ENCODE results near the gene PSD. TPM values are rescaled to one million over a fixed set of nuclear protein-coding genes. Genes with fewer than 3 reads are reported as not detected.

PSD gene
- total RNA-seq, 2 experiments from 2014 or later = 9.1 to 11.2 TPM

DNA sequence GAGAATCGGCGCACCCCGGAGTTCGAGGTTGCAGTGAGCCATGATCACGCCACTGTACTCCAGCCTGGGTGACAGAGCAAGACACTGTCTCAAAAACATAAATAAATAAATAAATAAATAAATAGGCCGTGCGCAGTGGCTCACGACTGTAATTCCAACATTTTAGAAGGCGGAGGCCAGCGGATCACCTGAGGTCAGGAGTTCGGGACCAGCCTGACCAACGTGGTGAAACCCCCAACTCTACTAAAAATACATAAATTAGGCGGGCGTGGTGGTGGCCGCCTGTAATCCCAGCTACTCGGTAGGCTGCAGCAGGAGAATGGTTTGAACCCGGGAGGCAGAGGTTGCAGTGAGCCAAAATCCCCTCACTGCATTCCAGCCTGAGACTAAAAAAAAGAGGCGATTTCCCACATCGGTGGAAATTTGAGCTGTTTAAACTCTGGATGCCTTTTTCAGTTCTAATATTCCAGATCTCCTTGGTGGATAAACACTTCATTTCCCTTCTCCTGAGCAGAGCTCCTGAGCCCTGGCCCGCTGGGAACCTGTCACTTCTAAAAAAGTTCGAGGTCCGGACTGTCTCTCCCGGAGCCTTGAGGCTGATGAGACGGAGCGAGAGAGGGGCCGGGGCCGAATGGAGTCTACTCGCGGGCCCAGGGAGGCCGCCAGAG lies 25.0 kb downstream of the PSD start:
- no peak for DNase-seq
- H3K27ac Mint-ChIP-seq = peak overlapping the region; percentile 99
- no peaks in the 10 kb centered on the region for H3K9me3 Mint-ChIP-seq (ENCODE audit: low read depth)
- no peak for ATAC-seq
- CTCF ChIA-PET = interaction anchor here (0.5 to 7.6 kb wide), 28 partner anchors 10 to 242 kb away, joined by 3 to 67 read pairs (median 4); partner anchors contain the start of genes C10orf95, CUEDC2, FBXL15 and NOLC1
- intact Hi-C loops (cut with DNase I, micrococcal nuclease) = loop anchor here (1.0 to 10.0 kb wide), 21 partner anchors 15 to 321 kb away; partner anchors contain the start of genes ACTR1A (in 2 of the 2), NOLC1 (in 2 of the 2), ARL3 (in 1 of the 2) and CUEDC2 (in 1 of the 2)
- H3K27me3 Mint-ChIP-seq = no peaks in the 10 kb centered on the region
- H3K4me1 Mint-ChIP-seq = peaks cover 38% of the 10 kb centered on the region
- H3K36me3 Mint-ChIP-seq (ENCODE audit: low read depth) = peaks cover 36% of the 10 kb centered on the region
- POLR2A ChIA-PET = interaction anchor here (0.8 to 2.7 kb wide), 7 partner anchors 8 to 86 kb away, joined by 3 to 11 read pairs (median 5); partner anchors contain the start of gene CUEDC2
- H3K4me3 Mint-ChIP-seq = peak overlapping the region; percentile 95

DNA sequence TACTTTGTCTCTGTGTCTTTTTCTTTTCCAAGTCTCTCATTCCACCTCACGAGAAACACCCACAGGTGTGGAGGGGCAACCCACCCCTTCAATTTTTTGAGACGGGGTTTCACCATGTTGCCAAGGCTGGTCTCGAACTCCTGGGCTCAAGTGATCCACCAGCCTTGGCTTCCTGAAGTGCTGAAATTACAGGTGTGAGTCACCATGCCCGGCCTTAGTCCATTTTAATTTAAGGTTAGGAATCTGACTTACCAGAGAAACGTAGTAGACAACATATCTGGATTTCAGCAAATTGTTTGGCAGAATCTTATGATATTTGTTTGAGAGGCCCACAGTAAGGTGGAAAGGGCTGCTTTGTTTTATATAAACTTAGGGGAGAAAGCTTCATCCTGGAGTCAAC lies 26.3 kb downstream of the PSD start:
- POLR2A ChIA-PET = no interaction called here
- CTCF ChIA-PET = interaction anchor here (0.5 to 7.6 kb wide), 9 partner anchors 9 to 161 kb away, joined by 3 to 67 read pairs (median 10); partner anchors contain the start of genes CUEDC2 and FBXL15
- peaks cover 25% of the 10 kb centered on the region for H3K4me1 Mint-ChIP-seq
- peak overlapping the region; percentile 95 for H3K4me3 Mint-ChIP-seq
- H3K36me3 Mint-ChIP-seq (ENCODE audit: low read depth) = peaks cover 23% of the 10 kb centered on the region
- no peaks in the 10 kb centered on the region for H3K9me3 Mint-ChIP-seq (ENCODE audit: low read depth)
- no peak for ATAC-seq
- no peaks in the 10 kb centered on the region for H3K27me3 Mint-ChIP-seq
- H3K27ac Mint-ChIP-seq = peak overlapping the region; percentile 22
- no peak for DNase-seq
- intact Hi-C loops (cut with DNase I, micrococcal nuclease) = loop anchor here in 1 of 2 experiments (10.0 kb wide), 1 partner anchor 252 kb away; the partner anchor contains the start of gene TRIM8

DNA sequence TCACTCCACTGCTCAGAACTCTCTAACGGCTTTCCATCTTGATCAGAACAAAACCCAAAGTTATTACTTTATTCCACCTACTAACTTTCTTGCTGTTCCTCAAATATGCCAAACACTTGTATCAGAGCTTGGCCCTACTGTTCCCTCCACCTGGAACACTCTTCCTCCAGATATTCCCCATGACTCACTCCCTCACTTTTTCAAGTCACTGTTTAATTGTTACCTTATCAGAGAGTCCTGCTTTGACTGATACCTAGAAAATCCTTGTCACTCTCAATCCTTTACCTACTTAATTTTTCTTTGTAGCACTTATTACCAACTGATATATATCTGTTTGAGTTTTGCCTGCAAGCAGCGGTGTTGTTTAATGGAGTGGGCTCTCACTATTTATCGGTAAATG lies 28.7 kb downstream of the PSD start:
- DNase-seq (no peak), ATAC-seq (no peak)
- H3K4me1 Mint-ChIP-seq = peaks cover 13% of the 10 kb centered on the region
- CTCF ChIA-PET = interaction anchor here (0.6 to 2.1 kb wide), 6 partner anchors 9 to 222 kb away, joined by 3 to 10 read pairs (median 3); no protein-coding TSS in a partner anchor
- no peaks in the 10 kb centered on the region for H3K27me3 Mint-ChIP-seq
- H3K9me3 Mint-ChIP-seq (ENCODE audit: low read depth) = no peaks in the 10 kb centered on the region
- POLR2A ChIA-PET = no interaction called here
- intact Hi-C loops (cut with DNase I, micrococcal nuclease) = loop anchor here in 1 of 2 experiments (10.0 kb wide), 1 partner anchor 255 kb away; the partner anchor contains the start of gene TRIM8
- no peak overlapping the region for H3K4me3 Mint-ChIP-seq
- peak overlapping the region; percentile 5 for H3K27ac Mint-ChIP-seq
- H3K36me3 Mint-ChIP-seq (ENCODE audit: low read depth) = peaks cover 6% of the 10 kb centered on the region

DNA sequence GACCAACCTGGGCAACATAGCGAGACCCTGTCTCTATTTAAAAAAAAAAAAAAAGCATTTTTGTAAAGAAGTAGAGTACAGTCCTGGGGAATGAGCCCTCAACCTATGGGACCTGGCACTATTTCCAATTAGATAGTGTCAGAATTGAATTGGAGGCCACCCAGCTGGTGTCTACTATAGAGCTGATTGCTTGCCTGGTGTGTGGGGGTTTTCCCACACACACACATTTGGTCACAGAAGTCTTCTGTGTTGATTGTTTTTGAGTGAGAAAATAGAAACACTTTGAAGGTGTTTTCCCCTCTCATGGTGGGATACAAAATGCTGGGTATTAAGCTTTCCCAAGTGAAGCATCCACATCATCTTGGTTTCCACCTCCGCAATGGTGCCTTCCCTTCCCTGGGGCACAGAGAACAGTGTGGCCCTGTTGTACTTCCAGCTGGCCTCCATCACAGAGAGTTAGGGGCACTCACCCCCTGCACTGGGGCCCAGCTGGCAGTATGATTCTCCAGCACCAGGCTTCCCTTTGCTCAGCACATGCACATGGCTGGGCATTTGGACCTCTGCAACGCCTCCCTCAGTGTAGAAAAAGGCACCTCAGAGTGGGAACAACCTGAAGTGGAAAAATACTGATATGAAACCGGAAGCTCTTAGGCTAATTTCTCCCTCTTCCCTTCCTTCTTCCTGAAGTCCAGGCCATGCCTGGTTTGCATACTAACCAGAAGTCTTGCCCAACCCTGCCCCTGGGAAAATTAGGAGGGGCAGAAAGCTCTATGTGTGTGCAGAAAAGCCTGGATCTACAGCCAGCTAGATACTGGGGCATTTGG lies 33.8 kb downstream of the PSD start:
- DNase-seq (no peak), ATAC-seq (no peak)
- Mint-ChIP-seq H3K9me3 (ENCODE audit: low read depth) (no peaks in the 10 kb centered on the region), H3K27me3 (no peaks in the 10 kb centered on the region), H3K27ac (no peak overlapping the region), H3K36me3 (ENCODE audit: low read depth) (peaks cover 22% of the 10 kb centered on the region), H3K4me1 (peaks cover 2% of the 10 kb centered on the region), H3K4me3 (no peak overlapping the region)
- ChIA-PET CTCF (interaction anchor here (0.7 to 5.6 kb wide), 27 partner anchors 9 to 1968 kb away, joined by 3 to 30 read pairs (median 4); partner anchors contain the start of genes CUEDC2, FBXL15 and NFKB2), POLR2A (interaction anchor here (0.6 to 1.6 kb wide), 3 partner anchors 9 to 601 kb away, joined by 3 to 4 read pairs (median 4); no protein-coding TSS in a partner anchor)
- intact Hi-C loops (cut with DNase I, micrococcal nuclease) = no loop called here

DNA sequence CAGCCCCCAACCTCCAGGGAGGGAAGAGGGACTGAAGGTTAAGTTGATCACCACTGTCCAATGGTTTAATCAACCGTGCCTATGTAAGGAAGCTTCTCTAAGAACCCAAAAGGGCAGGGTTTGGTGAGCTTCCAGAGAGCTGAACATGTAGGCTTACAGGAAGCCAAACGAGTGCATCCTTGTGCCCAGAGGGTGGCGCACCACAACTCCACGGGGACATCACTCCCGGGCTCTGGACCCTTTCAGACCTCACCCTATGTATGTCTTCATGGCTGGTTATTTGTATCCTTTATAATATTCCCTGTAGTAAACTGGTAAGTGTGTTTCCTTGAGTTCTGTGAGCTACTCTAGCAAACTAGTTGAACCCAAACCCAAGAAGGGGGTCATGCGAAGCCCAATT lies 34.5 kb downstream of the PSD start:
- peak; percentile 64 for ATAC-seq
- ChIA-PET CTCF (interaction anchor here (0.7 to 5.6 kb wide), 19 partner anchors 10 to 1967 kb away, joined by 3 to 30 read pairs (median 5); partner anchors contain the start of genes FBXL15 and NFKB2), POLR2A (no interaction called here)
- intact Hi-C loops (cut with DNase I, micrococcal nuclease) = no loop called here
- no peak overlapping the region for H3K27ac Mint-ChIP-seq
- no peaks in the 10 kb centered on the region for H3K27me3 Mint-ChIP-seq
- H3K4me1 Mint-ChIP-seq = peaks cover 2% of the 10 kb centered on the region
- no peaks in the 10 kb centered on the region for H3K9me3 Mint-ChIP-seq (ENCODE audit: low read depth)
- DNase-seq = peak; percentile 51
- H3K36me3 Mint-ChIP-seq (ENCODE audit: low read depth) = peaks cover 25% of the 10 kb centered on the region
- H3K4me3 Mint-ChIP-seq = no peak overlapping the region

DNA sequence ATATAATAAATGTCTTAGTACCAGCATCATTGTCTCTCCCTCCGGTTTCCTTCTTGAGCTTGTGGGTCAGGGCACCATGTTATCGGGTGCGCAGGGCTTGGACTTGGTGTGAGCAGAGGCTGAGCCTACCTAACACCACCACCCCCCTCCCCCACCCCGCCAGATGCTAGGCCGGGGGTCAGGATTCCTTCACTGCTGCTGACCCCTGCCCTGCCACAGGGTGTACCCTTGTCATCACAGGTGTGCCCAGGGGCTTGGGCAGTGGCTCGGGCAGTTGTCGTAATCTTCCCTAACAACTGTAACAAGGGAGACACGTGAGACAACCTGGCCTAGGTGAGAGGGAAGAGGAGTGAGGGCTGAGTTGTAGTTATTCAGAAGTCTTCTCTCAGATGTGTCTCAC lies 35.7 kb downstream of the PSD start:
- Mint-ChIP-seq H3K27ac (no peak overlapping the region), H3K4me1 (peaks cover 2% of the 10 kb centered on the region), H3K9me3 (ENCODE audit: low read depth) (no peaks in the 10 kb centered on the region), H3K4me3 (no peak overlapping the region), H3K27me3 (no peaks in the 10 kb centered on the region), H3K36me3 (ENCODE audit: low read depth) (peaks cover 30% of the 10 kb centered on the region)
- CTCF ChIA-PET = interaction anchor here (0.5 to 5.6 kb wide), 6 partner anchors 11 to 210 kb away, joined by 3 to 30 read pairs (median 9); partner anchors contain the start of gene NFKB2
- intact Hi-C loops (cut with DNase I, micrococcal nuclease) = no loop called here
- no peak for ATAC-seq
- no peak for DNase-seq
- POLR2A ChIA-PET = no interaction called here

DNA sequence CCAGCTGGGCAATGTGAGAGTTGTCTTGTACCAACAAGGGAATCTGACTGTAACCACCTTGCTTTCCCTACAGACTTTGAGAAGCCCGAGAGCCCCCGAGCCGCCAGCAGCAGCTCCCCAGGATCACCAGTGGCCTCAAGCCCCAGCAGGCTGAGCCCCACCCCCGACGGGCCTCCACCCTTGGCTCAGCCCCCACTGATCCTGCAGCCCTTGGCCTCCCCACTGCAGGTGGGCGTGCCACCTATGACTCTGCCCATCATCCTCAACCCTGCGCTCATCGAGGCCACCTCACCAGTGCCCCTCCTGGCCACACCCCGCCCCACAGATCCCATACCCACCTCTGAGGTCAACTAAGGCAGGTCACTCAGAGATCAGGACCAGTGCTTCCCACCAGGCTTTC lies 36.6 kb downstream of the PSD start:
- intact Hi-C loops (cut with DNase I, micrococcal nuclease) = no loop called here
- H3K27ac Mint-ChIP-seq = no peak overlapping the region
- H3K4me1 Mint-ChIP-seq = peaks cover 2% of the 10 kb centered on the region
- H3K4me3 Mint-ChIP-seq = no peak overlapping the region
- POLR2A ChIA-PET = interaction anchor here (1.1 kb wide), 1 partner anchor 16 kb away, joined by 5 read pairs; no protein-coding TSS in a partner anchor
- H3K36me3 Mint-ChIP-seq (ENCODE audit: low read depth) = peaks cover 30% of the 10 kb centered on the region
- CTCF ChIA-PET = interaction anchor here (0.7 to 5.1 kb wide), 4 partner anchors 12 to 201 kb away, joined by 3 to 24 read pairs (median 5); partner anchors contain the start of gene NFKB2
- H3K27me3 Mint-ChIP-seq = no peaks in the 10 kb centered on the region
- H3K9me3 Mint-ChIP-seq (ENCODE audit: low read depth) = no peaks in the 10 kb centered on the region
- no peak for ATAC-seq
- DNase-seq = no peak

DNA sequence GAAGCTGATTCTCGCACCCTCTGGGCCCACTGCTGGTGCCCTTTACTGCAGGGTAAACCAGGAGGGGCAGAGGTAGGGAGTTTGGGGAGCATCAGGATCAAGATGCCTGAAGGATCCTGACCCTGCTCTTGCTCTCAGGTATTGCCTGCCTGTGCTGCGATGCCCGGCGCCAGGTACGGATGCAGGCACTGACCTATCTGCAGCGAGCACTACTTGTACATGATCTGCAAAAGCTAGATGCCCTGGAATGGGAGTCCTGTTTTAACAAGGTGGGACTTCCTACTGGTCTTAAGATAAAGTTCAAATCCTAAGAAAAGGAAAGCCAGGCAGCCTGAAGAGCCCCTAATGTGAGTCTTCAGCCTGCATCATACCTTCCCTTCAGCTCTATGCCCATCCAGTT lies 39.2 kb downstream of the PSD start:
- Mint-ChIP-seq H3K27ac (no peak overlapping the region), H3K9me3 (ENCODE audit: low read depth) (no peaks in the 10 kb centered on the region), H3K36me3 (ENCODE audit: low read depth) (peaks cover 42% of the 10 kb centered on the region), H3K27me3 (no peaks in the 10 kb centered on the region), H3K4me1 (peaks cover 2% of the 10 kb centered on the region), H3K4me3 (no peak overlapping the region)
- intact Hi-C loops (cut with DNase I, micrococcal nuclease) = loop anchor here in 1 of 2 experiments (5.0 kb wide), 1 partner anchor 203 kb away; no protein-coding TSS in a partner anchor
- ChIA-PET CTCF (interaction anchor here (1.0 to 2.4 kb wide), 2 partner anchors 28 to 99 kb away, joined by 3 to 7 read pairs; no protein-coding TSS in a partner anchor), POLR2A (interaction anchor here (0.6 kb wide), 1 partner anchor 119 kb away, joined by 3 read pairs; no protein-coding TSS in a partner anchor)
- no peak for ATAC-seq
- DNase-seq = no peak

DNA sequence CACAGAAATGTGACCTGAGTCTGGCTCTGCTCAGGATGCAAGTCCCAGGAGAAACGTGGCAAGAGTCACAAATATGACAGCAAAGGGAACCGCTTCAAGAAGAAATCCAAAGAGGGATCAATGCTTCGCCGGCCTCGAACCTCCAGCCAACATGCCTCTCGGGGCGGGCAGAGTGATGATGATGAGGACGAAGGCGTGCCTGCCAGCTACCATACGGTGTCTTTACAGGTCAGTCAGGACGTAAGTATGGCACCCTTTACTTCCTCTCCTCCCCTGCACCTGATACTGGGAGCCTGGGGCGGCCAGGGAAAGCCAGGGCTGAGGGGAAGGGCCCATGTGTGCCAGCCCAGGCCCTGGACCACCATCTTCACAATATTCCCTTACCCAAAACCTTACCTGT lies 41.7 kb downstream of the PSD start:
- CTCF ChIA-PET = interaction anchor here (0.7 to 1.2 kb wide), 2 partner anchors 36 to 132 kb away, joined by 3 read pairs; partner anchors contain the start of gene GBF1
- Mint-ChIP-seq H3K9me3 (ENCODE audit: low read depth) (no peaks in the 10 kb centered on the region), H3K27ac (no peak overlapping the region), H3K4me3 (no peak overlapping the region), H3K27me3 (no peaks in the 10 kb centered on the region), H3K36me3 (ENCODE audit: low read depth) (peaks cover 51% of the 10 kb centered on the region), H3K4me1 (no peaks in the 10 kb centered on the region)
- intact Hi-C loops (cut with DNase I, micrococcal nuclease) = loop anchor here in 1 of 2 experiments (5.0 kb wide), 1 partner anchor 205 kb away; no protein-coding TSS in a partner anchor
- DNase-seq (no peak), ATAC-seq (no peak)
- POLR2A ChIA-PET = no interaction called here

DNA sequence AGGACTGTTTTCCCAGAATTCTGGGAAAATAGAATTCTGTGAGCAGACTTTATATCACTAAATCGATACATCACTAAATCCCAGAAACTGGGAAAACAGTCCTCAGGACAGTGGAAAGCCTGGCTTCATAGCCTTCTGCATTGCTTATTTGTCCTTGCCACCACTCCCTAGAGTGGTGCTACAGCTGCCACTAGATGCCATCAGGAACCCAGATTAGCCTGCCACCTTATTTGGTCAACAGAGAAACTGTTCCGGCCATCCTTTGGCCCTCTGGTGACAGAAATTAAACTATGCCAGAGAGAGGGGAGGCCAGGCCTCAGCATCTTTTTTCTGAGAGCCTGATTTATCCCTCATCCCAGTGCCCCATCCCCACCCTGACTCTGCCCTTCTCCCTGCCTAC lies 42.7 kb downstream of the PSD start:
- Mint-ChIP-seq H3K36me3 (ENCODE audit: low read depth) (peaks cover 50% of the 10 kb centered on the region), H3K9me3 (ENCODE audit: low read depth) (no peaks in the 10 kb centered on the region), H3K27ac (no peak overlapping the region), H3K4me3 (no peak overlapping the region), H3K27me3 (no peaks in the 10 kb centered on the region), H3K4me1 (no peaks in the 10 kb centered on the region)
- ChIA-PET CTCF (interaction anchor here (0.6 to 1.5 kb wide), 5 partner anchors 24 to 206 kb away, joined by 3 to 4 read pairs (median 3); no protein-coding TSS in a partner anchor), POLR2A (no interaction called here)
- ATAC-seq (no peak), DNase-seq (no peak)
- intact Hi-C loops (cut with DNase I, micrococcal nuclease) = loop anchor here in 1 of 2 experiments (5.0 kb wide), 1 partner anchor 206 kb away; no protein-coding TSS in a partner anchor

All from activated CD4-positive, alpha-beta T cell treated with anti-CD3 and anti-CD28 coated beads for 36 hours (primary cell).